SK-N-MC (cell line): ENCODE data around the gene TTBK1.

Source experiments
- EZH2 ChIP-seq: fragments of 200-600 bp; sonication (generic); IDR thresholded peaks from one replicate; pipeline ENCODE4 v1.6.1; 2017; ENCODE audit warnings: antibody characterized with exemption
- FOXP2 ChIP-seq: optimal IDR thresholded peaks from 2 replicates; pipeline ENCODE3; 2011; ENCODE audit warnings: mild to moderate bottlenecking, moderate library complexity; ENCODE audit not compliant: insufficient read depth; ENCODE audit errors: extremely low read length, control extremely low read depth
- POLR2AphosphoS5 ChIP-seq: IDR thresholded peaks from 2 replicates; pipeline ENCODE4 v1.6.1; 2012; ENCODE audit warnings: mild to moderate bottlenecking, low read depth, low read length, borderline replicate concordance

GRCh38 chr6:43220439-43220951, 22.8 kb upstream of the TTBK1 start:
- TF ChIP-seq EZH2 (no peak), POLR2AphosphoS5 (no peak), FOXP2 (no peak)
